Adrenal gland (tissue), 5 donors: ENCODE data around the gene BCAS3.

ENCODE experiments used
- POLR2A ChIP-seq, 2 donors: fragments of 450-650 bp; IDR thresholded peaks; one replicate each; pipeline ENCODE4 v1.6.1; 2017; ENCODE audit warnings: antibody characterized with exemption in 2 of 2, mild to moderate bottlenecking in 2 of 2, moderate library complexity in 1 of 2
- TF ChIP-seq, protein P1 (sequence below), 6 experiments: fragments of 450-650 bp in 4 of 6; fragments of 200-600 bp in 2 of 6; sonication (generic) in 1 of 6; IDR thresholded peaks; 1 replicate in 5 of 6; 2 replicates in 1 of 6; pipeline versions ENCODE4 v1.5.1 to v1.8.0; 2016 to 2021; ENCODE audit warnings: antibody characterized with exemption in 6 of 6, mild to moderate bottlenecking in 2 of 6, moderate library complexity in 1 of 6
- donor health status: DM: no; HTN: no; CAD: no.

- TF ChIP-seq, protein P1, sequence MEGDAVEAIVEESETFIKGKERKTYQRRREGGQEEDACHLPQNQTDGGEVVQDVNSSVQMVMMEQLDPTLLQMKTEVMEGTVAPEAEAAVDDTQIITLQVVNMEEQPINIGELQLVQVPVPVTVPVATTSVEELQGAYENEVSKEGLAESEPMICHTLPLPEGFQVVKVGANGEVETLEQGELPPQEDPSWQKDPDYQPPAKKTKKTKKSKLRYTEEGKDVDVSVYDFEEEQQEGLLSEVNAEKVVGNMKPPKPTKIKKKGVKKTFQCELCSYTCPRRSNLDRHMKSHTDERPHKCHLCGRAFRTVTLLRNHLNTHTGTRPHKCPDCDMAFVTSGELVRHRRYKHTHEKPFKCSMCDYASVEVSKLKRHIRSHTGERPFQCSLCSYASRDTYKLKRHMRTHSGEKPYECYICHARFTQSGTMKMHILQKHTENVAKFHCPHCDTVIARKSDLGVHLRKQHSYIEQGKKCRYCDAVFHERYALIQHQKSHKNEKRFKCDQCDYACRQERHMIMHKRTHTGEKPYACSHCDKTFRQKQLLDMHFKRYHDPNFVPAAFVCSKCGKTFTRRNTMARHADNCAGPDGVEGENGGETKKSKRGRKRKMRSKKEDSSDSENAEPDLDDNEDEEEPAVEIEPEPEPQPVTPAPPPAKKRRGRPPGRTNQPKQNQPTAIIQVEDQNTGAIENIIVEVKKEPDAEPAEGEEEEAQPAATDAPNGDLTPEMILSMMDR (IDR thresholded peaks at IDR 0.05), result no peak
- no peak for TF ChIP-seq POLR2A (IDR thresholded peaks at IDR 0.05)
Measured at GRCh38 chr17:61118871-61119270, 441.2 kb downstream of the BCAS3 start.
